Stimulated activated naive CD8-positive, alpha-beta T cell treated with anti-CD3 and anti-CD28 coated beads, Interleukin-15, amount 100 ng/mL, for 72 hours (primary cell): ENCODE measurements around the gene ZBTB7B.

Experiments
- ATAC-seq: fragments of 150-1000 bp; cut with Tn5 transposase; 2 replicates; pipeline ENCODE4 v1.10.0; 2021; ENCODE audit warnings: mild to moderate bottlenecking, moderate library complexity
- DNase-seq, 2 donors: peaks; one replicate each; pipeline ENCODE4 v3.0.0; 2021 to 2022
- H3K27ac Mint-ChIP-seq, 2 donors: one replicate each; pipeline ENCODE4 v1.8.0; 2022; ENCODE audit warnings: mild to moderate bottlenecking in 2 of 2, mixed read lengths in 2 of 2, moderate library complexity in 2 of 2
- H3K27me3 Mint-ChIP-seq: one replicate; pipeline ENCODE4 v1.8.0; 2022; ENCODE audit warnings: mixed read lengths
- H3K4me1 Mint-ChIP-seq: one replicate; pipeline ENCODE4 v1.8.0; 2022; ENCODE audit warnings: mild to moderate bottlenecking, mixed read lengths
- H3K4me3 Mint-ChIP-seq, 2 donors: one replicate each; pipeline ENCODE4 v1.8.0; 2022; ENCODE audit warnings: mild to moderate bottlenecking in 2 of 2, mixed read lengths in 2 of 2, moderate library complexity in 1 of 2
- H3K9me3 Mint-ChIP-seq, 2 donors: one replicate each; pipeline ENCODE4 v1.8.0; 2022; ENCODE audit warnings: mixed read lengths in 2 of 2

Gene ZBTB7B

DNA sequence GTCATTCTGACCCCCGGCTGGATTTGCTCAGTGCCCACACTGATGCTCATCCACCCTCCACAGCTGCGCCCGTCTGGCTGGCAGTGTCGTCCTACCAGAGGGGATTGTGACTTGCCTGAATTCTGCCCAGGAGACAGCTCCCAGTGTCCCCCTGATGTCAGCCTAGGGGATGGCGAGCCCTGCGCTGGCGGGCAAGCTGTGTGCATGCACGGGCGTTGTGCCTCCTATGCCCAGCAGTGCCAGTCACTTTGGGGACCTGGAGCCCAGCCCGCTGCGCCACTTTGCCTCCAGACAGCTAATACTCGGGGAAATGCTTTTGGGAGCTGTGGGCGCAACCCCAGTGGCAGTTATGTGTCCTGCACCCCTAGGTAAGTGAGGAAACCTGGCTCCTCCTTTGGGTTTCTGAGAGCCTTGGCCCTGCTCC lies 55.2 kb downstream of the ZBTB7B start:
- Mint-ChIP-seq H3K4me3 (no peak overlapping the region), H3K27me3 (no peaks in the 10 kb centered on the region), H3K9me3 (no peaks in the 10 kb centered on the region), H3K27ac (no peak overlapping the region), H3K4me1 (peaks cover 25% of the 10 kb centered on the region)
- ATAC-seq: no peak
- no peak for DNase-seq

- DNase-seq: no peak
- no peak for ATAC-seq
- peaks cover 35% of the 10 kb centered on the region for H3K4me1 Mint-ChIP-seq
- peak overlapping the region in 1 of 2 donors; percentile 69 for H3K27ac Mint-ChIP-seq
- H3K27me3 Mint-ChIP-seq: no peaks in the 10 kb centered on the region
- H3K9me3 Mint-ChIP-seq: no peaks in the 10 kb centered on the region
- no peak overlapping the region for H3K4me3 Mint-ChIP-seq
These were observed 58.1 kb downstream of the ZBTB7B start for GRCh38 chr1:155060736-155061135.

DNA sequence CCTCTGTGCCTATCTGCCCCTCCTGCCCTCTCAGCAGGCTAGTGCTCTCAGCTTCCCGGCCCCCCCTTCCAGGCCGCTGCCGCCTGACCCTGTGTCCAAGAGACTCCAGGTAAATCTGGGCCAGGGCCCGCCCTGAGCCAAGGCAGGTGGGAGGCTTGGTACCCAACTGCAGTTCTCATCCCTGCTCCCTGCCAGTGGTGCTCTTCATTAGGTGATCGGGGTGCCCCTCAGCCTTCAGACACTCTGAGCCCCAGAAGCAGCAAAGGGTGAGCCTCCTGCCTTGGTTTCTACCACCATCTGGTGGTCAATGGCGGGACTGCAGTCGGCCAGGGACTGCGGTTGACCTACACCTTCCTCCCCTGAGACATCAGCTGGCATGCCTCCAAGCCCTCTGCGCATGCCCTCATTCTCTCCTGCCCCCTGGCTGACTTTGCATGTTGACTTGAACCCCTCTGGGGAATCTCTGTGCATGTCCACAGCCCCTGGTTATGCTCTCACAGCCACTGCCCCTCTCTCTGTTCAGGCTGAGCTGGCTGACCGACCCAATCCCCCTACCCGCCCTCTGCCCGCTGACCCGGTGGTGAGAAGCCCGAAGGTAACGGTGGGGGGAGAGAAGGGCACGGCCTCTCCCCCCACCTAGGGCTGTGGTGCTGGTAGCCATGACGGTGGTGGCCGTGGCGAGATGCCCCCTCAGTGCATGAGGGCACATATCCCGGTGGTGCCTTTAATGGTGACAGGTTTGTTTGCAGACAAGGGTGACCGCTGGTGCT lies 59.0 kb downstream of the ZBTB7B start:
- H3K9me3 Mint-ChIP-seq: no peaks in the 10 kb centered on the region
- ATAC-seq (peak; percentile 77), DNase-seq (peak; percentile 95 to 97)
- no peaks in the 10 kb centered on the region for H3K27me3 Mint-ChIP-seq
- H3K4me1 Mint-ChIP-seq: peaks cover 40% of the 10 kb centered on the region
- H3K27ac Mint-ChIP-seq: no peak overlapping the region
- peak overlapping the region in 1 of 2 donors; percentile 52 for H3K4me3 Mint-ChIP-seq

DNA sequence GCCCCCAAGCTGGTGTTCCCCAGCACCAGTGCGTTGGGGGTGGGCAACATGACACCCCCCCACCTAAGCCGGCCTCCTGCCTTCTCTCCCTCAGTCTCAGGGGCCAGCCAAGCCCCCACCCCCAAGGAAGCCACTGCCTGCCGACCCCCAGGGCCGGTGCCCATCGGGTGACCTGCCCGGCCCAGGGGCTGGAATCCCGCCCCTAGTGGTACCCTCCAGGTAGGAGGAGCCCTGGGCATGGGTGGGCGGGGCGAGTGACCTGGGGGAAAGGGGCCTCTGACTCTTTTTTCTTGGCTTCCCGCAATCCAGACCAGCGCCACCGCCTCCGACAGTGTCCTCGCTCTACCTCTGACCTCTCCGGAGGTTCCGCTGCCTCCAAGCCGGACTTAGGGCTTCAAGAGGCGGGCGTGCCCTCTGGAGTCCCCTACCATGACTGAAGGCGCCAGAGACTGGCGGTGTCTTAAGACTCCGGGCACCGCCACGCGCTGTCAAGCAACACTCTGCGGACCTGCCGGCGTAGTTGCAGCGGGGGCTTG lies 59.6 kb downstream of the ZBTB7B start:
- no peak overlapping the region for H3K27ac Mint-ChIP-seq
- DNase-seq (no peak), ATAC-seq (no peak)
- H3K9me3 Mint-ChIP-seq: no peaks in the 10 kb centered on the region
- peak overlapping the region in 1 of 2 donors; percentile 85 for H3K4me3 Mint-ChIP-seq
- H3K27me3 Mint-ChIP-seq: no peaks in the 10 kb centered on the region
- H3K4me1 Mint-ChIP-seq: peaks cover 46% of the 10 kb centered on the region

GRCh38 chr1:155062702-155063411 lies 60.3 kb downstream of the ZBTB7B start:
- H3K4me3 Mint-ChIP-seq: peak overlapping the region; percentile 85 to 91
- no peaks in the 10 kb centered on the region for H3K27me3 Mint-ChIP-seq
- peak; percentile 58 for ATAC-seq
- H3K4me1 Mint-ChIP-seq: peaks cover 46% of the 10 kb centered on the region
- no peaks in the 10 kb centered on the region for H3K9me3 Mint-ChIP-seq
- DNase-seq: peak; percentile 79 to 85
- H3K27ac Mint-ChIP-seq: no peak overlapping the region

GRCh38 chr1:155063550-155064110 lies 61.0 kb downstream of the ZBTB7B start, which contains the start of gene EFNA4:
Gene EFNA4 (plus strand): TSS chr1:155063740. CDS start chr1:155063824, 84 bp downstream.
- DNase-seq: peak; percentile 73 to 77
- Mint-ChIP-seq H3K9me3 (no peaks in the 10 kb centered on the region), H3K4me1 (peaks cover 50% of the 10 kb centered on the region), H3K27me3 (no peaks in the 10 kb centered on the region), H3K4me3 (peak within 1 kb of the TSS; percentile 85 to 91), H3K27ac (peak within 1 kb of the TSS in 1 of 2 donors; percentile 0)
- peak; percentile 83 for ATAC-seq

GRCh38 chr1:155064111-155064831 lies 61.7 kb downstream of the ZBTB7B start:
- DNase-seq (peak in 1 of 2 donors; percentile 52), ATAC-seq (peak; percentile 31)
- Mint-ChIP-seq H3K4me3 (peak overlapping the region; percentile 78 to 85), H3K27me3 (no peaks in the 10 kb centered on the region), H3K9me3 (no peaks in the 10 kb centered on the region), H3K27ac (peak overlapping the region in 1 of 2 donors; percentile 0), H3K4me1 (peaks cover 52% of the 10 kb centered on the region)

- Mint-ChIP-seq H3K27ac (no peak overlapping the region), H3K27me3 (no peaks in the 10 kb centered on the region), H3K4me1 (peaks cover 52% of the 10 kb centered on the region), H3K9me3 (no peaks in the 10 kb centered on the region), H3K4me3 (peak overlapping the region; percentile 78 to 85)
- ATAC-seq: no peak
- no peak for DNase-seq
These were observed 62.3 kb downstream of the ZBTB7B start for GRCh38 chr1:155064832-155065429.

DNA sequence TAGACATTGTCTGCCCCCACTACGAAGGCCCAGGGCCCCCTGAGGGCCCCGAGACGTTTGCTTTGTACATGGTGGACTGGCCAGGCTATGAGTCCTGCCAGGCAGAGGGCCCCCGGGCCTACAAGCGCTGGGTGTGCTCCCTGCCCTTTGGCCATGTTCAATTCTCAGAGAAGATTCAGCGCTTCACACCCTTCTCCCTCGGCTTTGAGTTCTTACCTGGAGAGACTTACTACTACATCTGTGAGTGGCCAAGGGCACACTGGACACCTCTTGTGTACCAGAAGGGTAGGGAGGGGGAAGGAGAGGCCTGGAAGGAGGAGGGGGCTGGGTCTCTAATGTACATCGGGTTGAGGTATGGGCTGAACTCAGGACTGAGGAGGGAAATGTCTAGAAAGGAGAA lies 64.2 kb downstream of the ZBTB7B start:
- Mint-ChIP-seq H3K27me3 (peaks cover 5% of the 10 kb centered on the region), H3K4me3 (no peak overlapping the region), H3K4me1 (peaks cover 61% of the 10 kb centered on the region), H3K9me3 (no peaks in the 10 kb centered on the region), H3K27ac (no peak overlapping the region)
- no peak for ATAC-seq
- DNase-seq: no peak
